Glutamatergic neuron (in vitro differentiated cells): ENCODE results near the gene ZNF865. TPM values are rescaled to one million over a fixed set of nuclear protein-coding genes. Genes with fewer than 3 reads are reported as not detected.

Experiments used
- DNase-seq: peaks from one replicate; pipeline ENCODE4 v3.0.0; 2022
- H3K27ac Mint-ChIP-seq: one replicate; pipeline ENCODE4 v1.8.0; 2020; ENCODE audit warnings: mild to moderate bottlenecking, mixed read lengths, inconsistent platforms; ENCODE audit not compliant: unreplicated experiment
- H3K27me3 Mint-ChIP-seq: one replicate; pipeline ENCODE4 v1.8.0; 2020; ENCODE audit warnings: mild to moderate bottlenecking, moderate library complexity, mixed read lengths, inconsistent platforms; ENCODE audit not compliant: unreplicated experiment
- H3K36me3 Mint-ChIP-seq: one replicate; pipeline ENCODE4 v1.8.0; 2020; ENCODE audit warnings: mild to moderate bottlenecking, mixed read lengths, inconsistent platforms; ENCODE audit not compliant: unreplicated experiment
- H3K4me1 Mint-ChIP-seq: one replicate; pipeline ENCODE4 v1.8.0; 2020; ENCODE audit warnings: mild to moderate bottlenecking, low read depth, mixed read lengths, inconsistent platforms; ENCODE audit not compliant: unreplicated experiment
- H3K4me3 Mint-ChIP-seq: one replicate; pipeline ENCODE4 v1.8.0; 2020; ENCODE audit warnings: mild to moderate bottlenecking, mixed read lengths, inconsistent platforms; ENCODE audit not compliant: unreplicated experiment
- H3K9me3 Mint-ChIP-seq: one replicate; pipeline ENCODE4 v1.8.0; 2020; ENCODE audit warnings: mild to moderate bottlenecking, moderate library complexity, mixed read lengths, inconsistent platforms; ENCODE audit not compliant: unreplicated experiment
- CTCF ChIP-seq: fragments of 200-600 bp; sonication (generic); IDR thresholded peaks from one replicate; pipeline ENCODE4 v1.5.0; 2021; ENCODE audit not compliant: partially characterized antibody, unreplicated experiment
- total RNA-seq: library from RNA; stranded (reverse); fragmentation: NEBNext Ultra II Directional; extraction: Animal tissue kit (Norgen Biotek cat#: 25700); gene quantifications from one replicate; pipeline ENCODE4 v1.2.1, GENCODE V29; 2021; ENCODE audit not compliant: unreplicated experiment

The ZNF865 gene
- total RNA-seq, 1 donor from 2014 or later = 14.6 TPM

GRCh38 chr19:55625004-55625326 lies 19.5 kb downstream of the ZNF865 start:
- H3K27ac Mint-ChIP-seq = peak overlapping the region; percentile 83
- no peak for TF ChIP-seq CTCF
- DNase-seq = no peak

GRCh38 chr19:55626350-55626749 lies 20.9 kb downstream of the ZNF865 start:
- Mint-ChIP-seq H3K27me3 (peaks cover 6% of the 10 kb centered on the region), H3K36me3 (peaks cover 7% of the 10 kb centered on the region), H3K4me1 (no peaks in the 10 kb centered on the region), H3K27ac (no peak overlapping the region), H3K9me3 (peaks cover 9% of the 10 kb centered on the region), H3K4me3 (no peak overlapping the region)
- no peak for TF ChIP-seq CTCF
- no peak for DNase-seq

More at GRCh38 chr19:55625004-55625326, 19.5 kb downstream of the ZNF865 start:
- peaks cover 12% of the 10 kb centered on the region for H3K36me3 Mint-ChIP-seq
- peak overlapping the region; percentile 88 for H3K4me3 Mint-ChIP-seq
- H3K27me3 Mint-ChIP-seq = peaks cover 6% of the 10 kb centered on the region
- H3K4me1 Mint-ChIP-seq = no peaks in the 10 kb centered on the region
- peaks cover 9% of the 10 kb centered on the region for H3K9me3 Mint-ChIP-seq

GRCh38 chr19:55632463-55632834 lies 27.0 kb downstream of the ZNF865 start:
- Mint-ChIP-seq H3K36me3 (no peaks in the 10 kb centered on the region), H3K4me1 (peaks cover 12% of the 10 kb centered on the region), H3K27me3 (peaks cover 11% of the 10 kb centered on the region), H3K4me3 (no peak overlapping the region), H3K27ac (no peak overlapping the region), H3K9me3 (no peaks in the 10 kb centered on the region)
- DNase-seq = peak; percentile 80
- TF ChIP-seq CTCF = peak; percentile 90

- H3K27me3 Mint-ChIP-seq = peaks cover 11% of the 10 kb centered on the region
- H3K27ac Mint-ChIP-seq = no peak overlapping the region
- H3K9me3 Mint-ChIP-seq = peaks cover under 1% of the 10 kb centered on the region
- peaks cover 15% of the 10 kb centered on the region for H3K4me1 Mint-ChIP-seq
- no peaks in the 10 kb centered on the region for H3K36me3 Mint-ChIP-seq
- no peak for TF ChIP-seq CTCF
- H3K4me3 Mint-ChIP-seq = no peak overlapping the region
- DNase-seq = no peak
These were observed 28.4 kb downstream of the ZNF865 start for GRCh38 chr19:55633861-55634260.

GRCh38 chr19:55635334-55635717 lies 29.9 kb downstream of the ZNF865 start:
- no peaks in the 10 kb centered on the region for H3K36me3 Mint-ChIP-seq
- no peak for TF ChIP-seq CTCF
- H3K4me3 Mint-ChIP-seq = peak overlapping the region; percentile 98
- peaks cover 4% of the 10 kb centered on the region for H3K9me3 Mint-ChIP-seq
- DNase-seq = no peak
- peaks cover 14% of the 10 kb centered on the region for H3K27me3 Mint-ChIP-seq
- peaks cover 20% of the 10 kb centered on the region for H3K4me1 Mint-ChIP-seq
- peak overlapping the region; percentile 94 for H3K27ac Mint-ChIP-seq
